ENCODE measurements around the gene ATF6.
A peak's percentile ranks its signal among the peaks of the same experiment; 100 is the strongest.

ATF6 gene

GRCh38 chr1:161727256-161727924 lies 38.7 kb upstream of the ATF6 start:
- no peak for TF ChIP-seq POLR2A (IDR thresholded peaks at IDR 0.05; ENCODE audit: extremely low read depth, insufficient read length)
- TF ChIP-seq CTCF (IDR thresholded peaks at IDR 0.05; ENCODE audit: low read depth, low read length), result no peak
- no peak for TF ChIP-seq MAX (IDR thresholded peaks at IDR 0.05; ENCODE audit: low read depth, low read length)
- no peak for TF ChIP-seq MYC (IDR thresholded peaks at IDR 0.05; ENCODE audit: low read depth, low read length)
- DNase-seq (ENCODE audit: low read depth), result peak; percentile 82
- peak overlapping the region; percentile 60 for H3K4me3 ChIP-seq (ENCODE audit: low read depth, low read length)

GRCh38 chr1:161728376-161729226 lies 37.5 kb upstream of the ATF6 start:
- TF ChIP-seq MAX (IDR thresholded peaks at IDR 0.05; ENCODE audit: low read depth, low read length) (no peak), POLR2A (IDR thresholded peaks at IDR 0.05; ENCODE audit: extremely low read depth, insufficient read length) (no peak), MYC (IDR thresholded peaks at IDR 0.05; ENCODE audit: low read depth, low read length) (no peak), CTCF (IDR thresholded peaks at IDR 0.05; ENCODE audit: low read depth, low read length) (no peak)
- no peak for DNase-seq (ENCODE audit: low read depth)
- H3K4me3 ChIP-seq (ENCODE audit: low read depth, low read length), result no peak overlapping the region

- DNase-seq (ENCODE audit: low read depth), result peak; percentile 83
- no peak for TF ChIP-seq CTCF (IDR thresholded peaks at IDR 0.05; ENCODE audit: low read depth, low read length)
- TF ChIP-seq MAX (IDR thresholded peaks at IDR 0.05; ENCODE audit: low read depth, low read length), result no peak
- no peak for TF ChIP-seq POLR2A (IDR thresholded peaks at IDR 0.05; ENCODE audit: extremely low read depth, insufficient read length)
- no peak for TF ChIP-seq MYC (IDR thresholded peaks at IDR 0.05; ENCODE audit: low read depth, low read length)
- H3K4me3 ChIP-seq (ENCODE audit: low read depth, low read length), result no peak overlapping the region
Measured at GRCh38 chr1:161730050-161730564, 36.0 kb upstream of the ATF6 start.

GRCh38 chr1:161731241-161731640 lies 34.9 kb upstream of the ATF6 start:
- no peak for DNase-seq (ENCODE audit: low read depth)
- no peak overlapping the region for H3K4me3 ChIP-seq (ENCODE audit: low read depth, low read length)
- no peak for TF ChIP-seq POLR2A (IDR thresholded peaks at IDR 0.05; ENCODE audit: extremely low read depth, insufficient read length)
- TF ChIP-seq MAX (IDR thresholded peaks at IDR 0.05; ENCODE audit: low read depth, low read length), result no peak
- TF ChIP-seq CTCF (IDR thresholded peaks at IDR 0.05; ENCODE audit: low read depth, low read length), result no peak
- no peak for TF ChIP-seq MYC (IDR thresholded peaks at IDR 0.05; ENCODE audit: low read depth, low read length)

- H3K4me3 ChIP-seq (ENCODE audit: low read depth, low read length), result no peak overlapping the region
- no peak for DNase-seq (ENCODE audit: low read depth)
- TF ChIP-seq MYC (IDR thresholded peaks at IDR 0.05; ENCODE audit: low read depth, low read length), result no peak
- no peak for TF ChIP-seq MAX (IDR thresholded peaks at IDR 0.05; ENCODE audit: low read depth, low read length)
- TF ChIP-seq POLR2A (IDR thresholded peaks at IDR 0.05; ENCODE audit: extremely low read depth, insufficient read length), result no peak
- TF ChIP-seq CTCF (IDR thresholded peaks at IDR 0.05; ENCODE audit: low read depth, low read length), result no peak
Measured at GRCh38 chr1:161731981-161732718, 34.0 kb upstream of the ATF6 start.

Data from NB4 (cell line).